Measurements from ENCODE around the gene ARHGAP5. TPM values are rescaled to one million over a fixed set of nuclear protein-coding genes. Genes with fewer than 3 reads are reported as not detected.

Gene ARHGAP5
- total and polyA plus RNA-seq, 4 donors: 20.7 to 120 (median 68.5) TPM

- DNase-seq (no peak), ATAC-seq (ENCODE audit: low FRiP score) (no peak)
- Histone ChIP-seq H3K27ac (ENCODE audit: low read depth in 1 of 2, low read length in 2 of 2) (no peak overlapping the region), H3K36me3 (ENCODE audit: control insufficient read depth in 1 of 2, insufficient read depth in 2 of 2, low read length in 1 of 2) (no peaks in the 10 kb centered on the region), H3K9me3 (ENCODE audit: control insufficient read depth, low read length) (peaks cover 2% of the 10 kb centered on the region), H3K4me3 (ENCODE audit: low read length in 2 of 2) (no peak overlapping the region), H3K27me3 (ENCODE audit: control insufficient read depth in 1 of 2, insufficient read depth in 2 of 2, low read length in 1 of 2) (no peaks in the 10 kb centered on the region), H3K4me1 (ENCODE audit: control insufficient read depth in 1 of 2, insufficient read depth in 2 of 2, low read length in 2 of 2) (no peaks in the 10 kb centered on the region)
- WGBS, 2 donors: 88 to 91% methylated on average over 2 of the region's 2 CpGs
- intact Hi-C loops (cut with DNase I): no loop called here
Observed at GRCh38 chr14:32136027-32136825, 59.1 kb downstream of the ARHGAP5 start.

GRCh38 chr14:32137313-32137712, 60.2 kb downstream of the ARHGAP5 start:
- ATAC-seq (ENCODE audit: low FRiP score): no peak
- no peaks in the 10 kb centered on the region for H3K36me3 ChIP-seq (ENCODE audit: control insufficient read depth in 1 of 2, insufficient read depth in 2 of 2, low read length in 1 of 2)
- intact Hi-C loops (cut with DNase I): no loop called here

GRCh38 chr14:32137892-32138291, 60.8 kb downstream of the ARHGAP5 start:
- Histone ChIP-seq H3K4me3 (ENCODE audit: low read length in 2 of 2) (no peak overlapping the region), H3K9me3 (ENCODE audit: control insufficient read depth, low read length) (peaks cover 2% of the 10 kb centered on the region), H3K4me1 (ENCODE audit: control insufficient read depth in 1 of 2, insufficient read depth in 2 of 2, low read length in 2 of 2) (no peaks in the 10 kb centered on the region), H3K36me3 (ENCODE audit: control insufficient read depth in 1 of 2, insufficient read depth in 2 of 2, low read length in 1 of 2) (no peaks in the 10 kb centered on the region), H3K27me3 (ENCODE audit: control insufficient read depth in 1 of 2, insufficient read depth in 2 of 2, low read length in 1 of 2) (no peaks in the 10 kb centered on the region), H3K27ac (ENCODE audit: low read depth in 1 of 2, low read length in 2 of 2) (no peak overlapping the region)
- WGBS, 2 donors: 97 to 100% methylated on average over 1 of the region's 1 CpG
- intact Hi-C loops (cut with DNase I): no loop called here
- ATAC-seq (ENCODE audit: low FRiP score) (no peak), DNase-seq (no peak)

More at GRCh38 chr14:32137313-32137712, 60.2 kb downstream of the ARHGAP5 start:
- Histone ChIP-seq H3K4me1 (ENCODE audit: control insufficient read depth in 1 of 2, insufficient read depth in 2 of 2, low read length in 2 of 2) (no peaks in the 10 kb centered on the region), H3K27ac (ENCODE audit: low read depth in 1 of 2, low read length in 2 of 2) (no peak overlapping the region), H3K27me3 (ENCODE audit: control insufficient read depth in 1 of 2, insufficient read depth in 2 of 2, low read length in 1 of 2) (no peaks in the 10 kb centered on the region), H3K4me3 (ENCODE audit: low read length in 2 of 2) (no peak overlapping the region), H3K9me3 (ENCODE audit: control insufficient read depth, low read length) (peaks cover 2% of the 10 kb centered on the region)
- no peak for DNase-seq
- 97 to 100% methylated on average over 4 of the region's 4 CpGs for WGBS, 2 donors

GRCh38 chr14:32142341-32142740, 65.2 kb downstream of the ARHGAP5 start:
- Histone ChIP-seq H3K4me3 (ENCODE audit: low read length in 2 of 2) (no peak overlapping the region), H3K9me3 (ENCODE audit: control insufficient read depth, low read length) (peaks cover 2% of the 10 kb centered on the region), H3K4me1 (ENCODE audit: control insufficient read depth in 1 of 2, insufficient read depth in 2 of 2, low read length in 2 of 2) (peaks cover 2 to 3% of the 10 kb centered on the region in 2 donors), H3K36me3 (ENCODE audit: control insufficient read depth in 1 of 2, insufficient read depth in 2 of 2, low read length in 1 of 2) (no peaks in the 10 kb centered on the region), H3K27me3 (ENCODE audit: control insufficient read depth in 1 of 2, insufficient read depth in 2 of 2, low read length in 1 of 2) (no peaks in the 10 kb centered on the region), H3K27ac (ENCODE audit: low read depth in 1 of 2, low read length in 2 of 2) (no peak overlapping the region)
- intact Hi-C loops (cut with DNase I): no loop called here
- ATAC-seq (ENCODE audit: low FRiP score) (no peak), DNase-seq (no peak)
- 88 to 97% methylated on average over 1 of the region's 1 CpG for WGBS, 2 donors

GRCh38 chr14:32142754-32143437, 65.8 kb downstream of the ARHGAP5 start:
- peaks cover 2% of the 10 kb centered on the region for H3K9me3 ChIP-seq (ENCODE audit: control insufficient read depth, low read length)
- peaks cover 2 to 3% of the 10 kb centered on the region in 2 donors for H3K4me1 ChIP-seq (ENCODE audit: control insufficient read depth in 1 of 2, insufficient read depth in 2 of 2, low read length in 2 of 2)
- ATAC-seq (ENCODE audit: low FRiP score): no peak
- DNase-seq: no peak
- H3K27ac ChIP-seq (ENCODE audit: low read depth in 1 of 2, low read length in 2 of 2): no peak overlapping the region
- intact Hi-C loops (cut with DNase I): no loop called here
- 85% methylated on average over 7 of the region's 7 CpGs for WGBS, 2 donors
- H3K4me3 ChIP-seq (ENCODE audit: low read length in 2 of 2): no peak overlapping the region
- H3K36me3 ChIP-seq (ENCODE audit: control insufficient read depth in 1 of 2, insufficient read depth in 2 of 2, low read length in 1 of 2): no peaks in the 10 kb centered on the region
- no peaks in the 10 kb centered on the region for H3K27me3 ChIP-seq (ENCODE audit: control insufficient read depth in 1 of 2, insufficient read depth in 2 of 2, low read length in 1 of 2)

- Histone ChIP-seq H3K27me3 (ENCODE audit: control insufficient read depth in 1 of 2, insufficient read depth in 2 of 2, low read length in 1 of 2) (no peaks in the 10 kb centered on the region), H3K36me3 (ENCODE audit: control insufficient read depth in 1 of 2, insufficient read depth in 2 of 2, low read length in 1 of 2) (peaks cover 0 to 4% of the 10 kb centered on the region in 2 donors), H3K4me3 (ENCODE audit: low read length in 2 of 2) (no peak overlapping the region), H3K9me3 (ENCODE audit: control insufficient read depth, low read length) (no peaks in the 10 kb centered on the region), H3K4me1 (ENCODE audit: control insufficient read depth in 1 of 2, insufficient read depth in 2 of 2, low read length in 2 of 2) (no peaks in the 10 kb centered on the region), H3K27ac (ENCODE audit: low read depth in 1 of 2, low read length in 2 of 2) (no peak overlapping the region)
- intact Hi-C loops (cut with DNase I): no loop called here
- no peak for DNase-seq
- WGBS, 2 donors: 54 to 59% methylated on average over 2 of the region's 2 CpGs
- ATAC-seq (ENCODE audit: low FRiP score): no peak
Observed at GRCh38 chr14:32150392-32150791, 73.3 kb downstream of the ARHGAP5 start.

- ATAC-seq (ENCODE audit: low FRiP score): no peak
- 94 to 97% methylated on average over 2 of the region's 2 CpGs for WGBS, 2 donors
- Histone ChIP-seq H3K4me3 (ENCODE audit: low read length in 2 of 2) (no peak overlapping the region), H3K4me1 (ENCODE audit: control insufficient read depth in 1 of 2, insufficient read depth in 2 of 2, low read length in 2 of 2) (no peaks in the 10 kb centered on the region), H3K9me3 (ENCODE audit: control insufficient read depth, low read length) (no peaks in the 10 kb centered on the region), H3K27ac (ENCODE audit: low read depth in 1 of 2, low read length in 2 of 2) (no peak overlapping the region), H3K27me3 (ENCODE audit: control insufficient read depth in 1 of 2, insufficient read depth in 2 of 2, low read length in 1 of 2) (no peaks in the 10 kb centered on the region), H3K36me3 (ENCODE audit: control insufficient read depth in 1 of 2, insufficient read depth in 2 of 2, low read length in 1 of 2) (no peaks in the 10 kb centered on the region)
- intact Hi-C loops (cut with DNase I): no loop called here
- no peak for DNase-seq
Observed at GRCh38 chr14:32166029-32166428, 88.9 kb downstream of the ARHGAP5 start.

GRCh38 chr14:32166924-32167323, 89.8 kb downstream of the ARHGAP5 start:
- Histone ChIP-seq H3K36me3 (ENCODE audit: control insufficient read depth in 1 of 2, insufficient read depth in 2 of 2, low read length in 1 of 2) (no peaks in the 10 kb centered on the region), H3K27ac (ENCODE audit: low read depth in 1 of 2, low read length in 2 of 2) (no peak overlapping the region), H3K27me3 (ENCODE audit: control insufficient read depth in 1 of 2, insufficient read depth in 2 of 2, low read length in 1 of 2) (no peaks in the 10 kb centered on the region), H3K4me3 (ENCODE audit: low read length in 2 of 2) (no peak overlapping the region), H3K4me1 (ENCODE audit: control insufficient read depth in 1 of 2, insufficient read depth in 2 of 2, low read length in 2 of 2) (no peaks in the 10 kb centered on the region), H3K9me3 (ENCODE audit: control insufficient read depth, low read length) (no peaks in the 10 kb centered on the region)
- no peak for DNase-seq
- WGBS, 2 donors: 77% methylated on average over 1 of the region's 1 CpG
- ATAC-seq (ENCODE audit: low FRiP score): no peak
- intact Hi-C loops (cut with DNase I): no loop called here

- Histone ChIP-seq H3K27me3 (ENCODE audit: control insufficient read depth in 1 of 2, insufficient read depth in 2 of 2, low read length in 1 of 2) (no peaks in the 10 kb centered on the region), H3K27ac (ENCODE audit: low read depth in 1 of 2, low read length in 2 of 2) (no peak overlapping the region), H3K4me3 (ENCODE audit: low read length in 2 of 2) (no peak overlapping the region), H3K9me3 (ENCODE audit: control insufficient read depth, low read length) (no peaks in the 10 kb centered on the region), H3K4me1 (ENCODE audit: control insufficient read depth in 1 of 2, insufficient read depth in 2 of 2, low read length in 2 of 2) (no peaks in the 10 kb centered on the region), H3K36me3 (ENCODE audit: control insufficient read depth in 1 of 2, insufficient read depth in 2 of 2, low read length in 1 of 2) (no peaks in the 10 kb centered on the region)
- 72 to 75% methylated on average over 3 of the region's 3 CpGs for WGBS, 2 donors
- intact Hi-C loops (cut with DNase I): no loop called here
- ATAC-seq (ENCODE audit: low FRiP score): no peak
- no peak for DNase-seq
Observed at GRCh38 chr14:32167907-32168306, 90.8 kb downstream of the ARHGAP5 start.

Data from aorta (tissue), 5 donors.